ENCODE data around the gene MCRIP1.
A peak's percentile ranks its signal among the peaks of the same experiment; 100 is the strongest.

Gene MCRIP1

DNA sequence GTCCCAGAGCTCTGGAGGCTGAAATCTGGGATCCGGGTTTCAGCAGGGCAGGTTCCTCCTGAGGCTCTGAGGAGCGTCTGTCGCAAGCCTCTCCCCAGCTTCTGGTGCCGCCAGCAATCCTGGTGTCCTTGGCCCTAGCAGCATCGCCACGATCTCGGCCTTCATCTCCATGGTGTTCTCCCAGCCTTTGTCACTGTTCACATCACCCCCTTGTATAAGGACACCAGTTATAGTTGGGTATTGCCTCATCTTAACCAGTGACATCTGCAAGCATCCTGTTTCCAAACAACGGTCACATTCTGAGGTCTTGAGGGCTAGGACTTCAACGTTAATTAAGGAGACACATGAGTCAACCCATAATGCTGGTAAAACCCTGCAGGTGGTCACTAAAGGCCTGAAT, 4.5 kb upstream of the MCRIP1 start:
- TF ChIP-seq, protein P1, sequence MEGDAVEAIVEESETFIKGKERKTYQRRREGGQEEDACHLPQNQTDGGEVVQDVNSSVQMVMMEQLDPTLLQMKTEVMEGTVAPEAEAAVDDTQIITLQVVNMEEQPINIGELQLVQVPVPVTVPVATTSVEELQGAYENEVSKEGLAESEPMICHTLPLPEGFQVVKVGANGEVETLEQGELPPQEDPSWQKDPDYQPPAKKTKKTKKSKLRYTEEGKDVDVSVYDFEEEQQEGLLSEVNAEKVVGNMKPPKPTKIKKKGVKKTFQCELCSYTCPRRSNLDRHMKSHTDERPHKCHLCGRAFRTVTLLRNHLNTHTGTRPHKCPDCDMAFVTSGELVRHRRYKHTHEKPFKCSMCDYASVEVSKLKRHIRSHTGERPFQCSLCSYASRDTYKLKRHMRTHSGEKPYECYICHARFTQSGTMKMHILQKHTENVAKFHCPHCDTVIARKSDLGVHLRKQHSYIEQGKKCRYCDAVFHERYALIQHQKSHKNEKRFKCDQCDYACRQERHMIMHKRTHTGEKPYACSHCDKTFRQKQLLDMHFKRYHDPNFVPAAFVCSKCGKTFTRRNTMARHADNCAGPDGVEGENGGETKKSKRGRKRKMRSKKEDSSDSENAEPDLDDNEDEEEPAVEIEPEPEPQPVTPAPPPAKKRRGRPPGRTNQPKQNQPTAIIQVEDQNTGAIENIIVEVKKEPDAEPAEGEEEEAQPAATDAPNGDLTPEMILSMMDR (IDR thresholded peaks at IDR 0.05; ENCODE audit: low read depth, low read length) = no peak

DNA sequence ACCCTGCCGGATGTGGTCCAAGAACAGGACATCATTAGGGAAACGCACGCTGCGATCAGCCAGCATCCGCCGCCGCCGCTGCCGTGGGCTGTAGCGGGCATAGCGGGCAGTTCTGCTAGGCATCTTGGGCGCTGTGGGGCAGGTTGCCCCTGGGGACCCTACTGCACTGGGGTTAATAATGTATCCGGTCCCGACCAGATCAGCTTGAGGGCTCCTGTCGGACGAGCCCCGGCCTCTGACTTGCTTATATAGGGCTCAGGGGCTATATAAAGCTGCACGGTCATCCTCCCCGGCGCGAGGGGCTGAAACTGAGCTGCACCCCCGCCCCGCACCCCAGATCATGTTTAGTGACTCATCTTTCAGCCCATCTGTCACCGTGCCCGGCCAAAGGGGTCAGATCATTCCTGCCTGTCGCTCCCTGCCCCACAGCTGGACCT, 1.8 kb upstream of the MCRIP1 start, which contains the start of gene PPP1R27:
PPP1R27 (minus strand) TSS at position 220 of the 437 bp plus-strand sequence; CDS start at position 123, 97 bp downstream.
- no peak for DNase-seq (ENCODE audit: extremely low read depth, low read depth)
- TF ChIP-seq, protein P1 (IDR thresholded peaks at IDR 0.05; ENCODE audit: low read depth, low read length) = no peak

More for the DNA sequence above, 4.5 kb upstream of the MCRIP1 start:
- DNase-seq (ENCODE audit: extremely low read depth, low read depth) = peak; percentile 36

DNA sequence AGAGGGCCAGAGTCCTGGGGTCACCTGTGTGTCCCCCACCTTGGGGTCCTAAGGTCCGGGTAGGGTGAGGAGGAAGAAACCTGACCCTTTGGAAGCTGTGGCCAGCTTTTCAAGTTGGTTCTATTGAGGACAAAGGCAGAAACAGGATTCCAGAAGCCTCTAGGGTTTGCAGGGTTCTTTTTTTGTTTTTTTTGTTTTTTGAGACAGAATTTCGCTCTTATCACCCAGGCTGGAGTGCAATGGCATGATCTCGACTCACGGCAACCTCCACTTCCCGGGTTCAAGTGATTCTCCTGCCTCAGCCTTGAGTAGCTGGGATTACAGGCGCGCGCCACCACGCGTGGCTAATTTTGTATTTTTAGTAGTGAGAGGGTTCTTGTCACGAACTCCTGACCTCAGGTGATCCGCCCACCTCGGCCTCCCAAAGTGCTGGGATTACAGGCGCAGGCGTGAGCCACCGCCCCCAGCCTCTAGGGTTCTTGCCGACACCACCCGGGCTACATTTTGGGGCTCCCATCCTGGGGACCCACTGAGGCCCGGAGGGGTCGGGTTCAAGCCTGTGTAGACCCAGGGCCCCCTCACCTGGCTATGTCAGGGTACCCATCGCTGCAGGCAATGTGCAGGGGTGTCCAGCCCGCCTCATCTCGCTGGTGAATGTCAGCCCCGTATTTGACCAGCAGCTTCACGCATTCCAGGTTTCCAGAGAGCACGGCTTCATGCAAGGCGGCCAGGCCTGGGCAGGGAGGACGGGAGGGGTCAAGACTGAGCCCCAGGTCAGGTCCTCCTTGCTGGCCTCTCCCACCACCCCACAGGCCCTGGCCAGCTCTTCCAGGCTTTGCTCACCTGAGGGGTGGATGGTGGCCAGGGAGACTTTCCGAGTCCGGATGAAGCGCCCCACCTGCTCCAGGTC, 1.1 kb upstream of the MCRIP1 start:
- TF ChIP-seq, protein P1 (IDR thresholded peaks at IDR 0.05; ENCODE audit: low read depth, low read length) = no peak
- DNase-seq (ENCODE audit: extremely low read depth, low read depth) = no peak

DNA sequence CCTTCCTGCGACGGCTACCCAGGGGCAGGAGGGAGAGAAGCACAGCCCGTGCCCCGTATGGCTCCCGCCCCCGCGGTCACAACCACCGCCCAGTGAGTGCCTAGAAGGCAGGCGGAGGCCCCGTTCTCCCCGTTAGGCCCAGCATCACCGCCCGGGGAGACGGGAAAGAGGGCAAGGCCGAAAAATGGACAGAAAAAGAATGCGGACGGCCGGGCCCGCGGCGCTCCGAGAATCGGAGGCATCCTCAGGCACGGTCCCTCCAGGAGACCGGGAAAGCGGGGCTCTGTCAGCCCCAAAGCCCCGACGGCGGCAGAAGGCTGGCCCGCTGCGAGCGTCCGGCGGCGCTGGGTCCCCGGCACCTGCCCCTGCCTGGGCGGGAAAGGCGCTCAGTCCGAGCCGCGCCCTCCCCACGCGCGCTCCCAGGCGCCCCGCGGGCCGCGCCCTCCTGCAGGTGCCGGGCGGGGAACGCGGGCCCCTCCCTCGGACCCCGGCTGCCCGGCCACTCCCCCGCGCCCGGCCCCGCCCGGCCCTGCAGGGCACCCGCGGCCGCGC, 407 bp downstream of the MCRIP1 start:
- DNase-seq (ENCODE audit: extremely low read depth, low read depth) = no peak
- TF ChIP-seq, protein P1 (IDR thresholded peaks at IDR 0.05; ENCODE audit: low read depth, low read length) = no peak

DNA sequence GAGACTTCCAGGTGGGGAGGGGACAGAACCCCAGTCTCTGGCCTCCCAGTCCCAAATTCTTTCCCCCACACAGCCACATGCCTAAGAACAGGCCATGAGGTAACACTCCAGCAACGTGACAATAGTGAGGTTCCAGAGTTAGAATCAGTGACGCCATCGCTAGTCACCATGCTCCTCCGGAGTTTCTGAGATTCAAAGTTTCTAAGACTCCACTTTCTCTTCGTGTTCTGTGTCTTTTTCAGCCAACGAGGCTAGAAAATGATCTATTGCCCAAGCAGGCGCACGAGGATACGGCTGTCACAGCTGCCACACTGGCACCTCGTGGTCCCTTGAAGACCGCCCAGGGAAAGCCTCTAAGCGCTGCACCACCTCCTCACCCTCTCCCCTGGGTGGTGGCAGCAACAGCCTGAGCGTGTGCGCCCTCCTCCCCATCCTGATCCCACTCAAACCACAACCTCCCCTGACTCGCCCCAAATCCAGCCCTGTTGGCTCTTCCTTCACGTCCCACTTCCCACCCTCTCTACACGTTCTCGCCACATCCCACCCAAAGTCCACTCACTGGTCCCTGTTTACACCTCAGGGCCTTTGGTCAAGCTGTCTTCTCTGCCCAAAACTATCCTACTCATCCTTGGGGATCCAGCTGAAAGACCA, 1.0 kb downstream of the MCRIP1 start:
- TF ChIP-seq, protein P1 (IDR thresholded peaks at IDR 0.05; ENCODE audit: low read depth, low read length) = no peak
- no peak for DNase-seq (ENCODE audit: extremely low read depth, low read depth)

DNA sequence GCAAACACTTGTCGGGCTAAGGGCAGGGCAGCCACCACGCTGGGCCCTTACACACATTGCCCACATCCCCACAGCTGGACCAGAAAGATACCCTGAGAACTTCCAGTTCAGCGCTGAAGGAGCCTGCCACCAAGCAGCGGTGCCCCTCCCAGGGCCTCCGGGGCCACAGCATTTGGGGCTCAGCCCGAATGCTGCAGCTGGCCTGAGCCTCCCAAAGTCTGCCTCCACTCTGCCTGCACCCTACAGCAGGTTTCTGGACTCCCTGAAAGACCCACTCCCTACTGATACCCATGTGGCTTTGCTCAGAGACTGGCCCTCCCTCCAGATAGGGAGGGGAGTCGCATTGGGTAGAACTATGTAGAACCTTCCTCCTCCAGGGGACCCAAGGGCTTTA, 1.5 kb downstream of the MCRIP1 start:
- TF ChIP-seq, protein P1 (IDR thresholded peaks at IDR 0.05; ENCODE audit: low read depth, low read length) = no peak
- DNase-seq (ENCODE audit: extremely low read depth, low read depth) = no peak
